Endodermal cell (in vitro differentiated cells): ENCODE results near the gene TRIM62. TPM values are rescaled to one million over a fixed set of nuclear protein-coding genes. Genes with fewer than 3 reads are reported as not detected.

ENCODE experiments used
- DNase-seq: peaks from one replicate; pipeline ENCODE4 v3.0.0-alpha.2; 2017
- H3K27ac ChIP-seq: 2 replicates; pipeline ENCODE4 v1.5.1; 2013; ENCODE audit warnings: mild to moderate bottlenecking, low read depth, low read length, moderate library complexity
- H3K27me3 ChIP-seq: 2 replicates; pipeline ENCODE4 v1.6.1; 2013; ENCODE audit warnings: mild to moderate bottlenecking, low read length, moderate library complexity; ENCODE audit not compliant: insufficient read depth, control insufficient read depth, poor library complexity, severe bottlenecking
- H3K36me3 ChIP-seq: 2 replicates; pipeline ENCODE4 v1.7.0; 2013; ENCODE audit warnings: mild to moderate bottlenecking, low read length, moderate library complexity; ENCODE audit not compliant: control insufficient read depth, insufficient read depth
- H3K4me1 ChIP-seq: one replicate; pipeline ENCODE4 v1.7.0; 2013; ENCODE audit warnings: low read length; ENCODE audit not compliant: control insufficient read depth, insufficient read depth
- H3K4me3 ChIP-seq: 2 replicates; pipeline ENCODE4 v1.5.1; 2013; ENCODE audit warnings: mild to moderate bottlenecking, low read length, moderate library complexity
- H3K9ac ChIP-seq: 2 replicates; pipeline ENCODE4 v1.6.1; 2013; ENCODE audit warnings: mild to moderate bottlenecking, low read length, moderate library complexity; ENCODE audit not compliant: poor library complexity, severe bottlenecking; ENCODE audit errors: extremely low read depth
- H3K9me3 ChIP-seq: 2 replicates; pipeline ENCODE4 v1.6.1; 2013; ENCODE audit warnings: mild to moderate bottlenecking, low read length, moderate library complexity; ENCODE audit not compliant: control insufficient read depth
- H3K27ac Mint-ChIP-seq: 2 replicates; pipeline ENCODE4 v1.8.0; 2020; ENCODE audit warnings: mixed read lengths
- H3K27me3 Mint-ChIP-seq: 2 replicates; pipeline ENCODE4 v1.8.0; 2021; ENCODE audit warnings: mild to moderate bottlenecking, mixed read lengths; ENCODE audit not compliant: insufficient read depth
- H3K36me3 Mint-ChIP-seq: 2 replicates; pipeline ENCODE4 v1.8.0; 2020; ENCODE audit warnings: low read depth, mixed read lengths
- H3K4me1 Mint-ChIP-seq: 2 replicates; pipeline ENCODE4 v1.8.0; 2020; ENCODE audit warnings: mixed read lengths
- H3K4me3 Mint-ChIP-seq: 2 replicates; pipeline ENCODE4 v1.8.0; 2020; ENCODE audit warnings: mild to moderate bottlenecking, moderate library complexity, mixed read lengths
- H3K9me3 Mint-ChIP-seq: 2 replicates; pipeline ENCODE4 v1.8.0; 2020; ENCODE audit warnings: mild to moderate bottlenecking, mixed read lengths
- CTCF ChIP-seq: fragments of 200-600 bp; sonication (generic); conservative IDR thresholded peaks from 2 replicates; pipeline ENCODE4 v1.5.0; 2021; ENCODE audit warnings: antibody characterized with exemption, mild to moderate bottlenecking
- WGBS, 2 experiments: methylation state at CpG; one replicate each; pipeline versions ENCODE4 v1.1.5 to v1.1.7; 2013; ENCODE audit warnings: missing lambda C conversion rate in 2 of 2, mixed read lengths in 1 of 2; ENCODE audit not compliant: insufficient coverage in 1 of 2, insufficient read length in 1 of 2; 5-methylcytosine and 5-hydroxymethylcytosine counted together
- total RNA-seq, 2 donors: library from RNA; stranded (reverse); fragmentation: NEBNext Ultra II Directional in 1 of 2; extraction: Animal tissue kit (Norgen Biotek cat#: 25700) in 1 of 2; gene quantifications; 2 replicates in 1 of 2; 3 replicates in 1 of 2; pipeline ENCODE4 v1.2.1, GENCODE V29; 2021

The TRIM62 gene
- total RNA-seq, 2 donors from 2014 or later = 5.1 to 6.0 TPM

- peaks cover 8% of the 10 kb centered on the region for H3K4me1 Mint-ChIP-seq
- Histone ChIP-seq H3K9me3 (no peaks in the 10 kb centered on the region), H3K9ac (no peak overlapping the region), H3K4me3 (no peak overlapping the region), H3K4me1 (no peaks in the 10 kb centered on the region), H3K27me3 (no peaks in the 10 kb centered on the region), H3K27ac (no peak overlapping the region), H3K36me3 (no peaks in the 10 kb centered on the region)
- no peak overlapping the region for H3K4me3 Mint-ChIP-seq
- peaks cover 3% of the 10 kb centered on the region for H3K36me3 Mint-ChIP-seq
- no peak for TF ChIP-seq CTCF
- no peaks in the 10 kb centered on the region for H3K27me3 Mint-ChIP-seq
- no peaks in the 10 kb centered on the region for H3K9me3 Mint-ChIP-seq
- 87 to 94% methylated on average over 2 of the region's 2 CpGs for WGBS, 2 experiments
- no peak overlapping the region for H3K27ac Mint-ChIP-seq
- DNase-seq = no peak
Observed at GRCh38 chr1:33143698-33144097, 38.1 kb downstream of the TRIM62 start.

GRCh38 chr1:33143176-33143575, 38.7 kb downstream of the TRIM62 start:
- WGBS, 2 experiments = 69 to 86% methylated on average over 3 to 4 of the region's 4 CpGs
- no peaks in the 10 kb centered on the region for H3K27me3 ChIP-seq
- H3K4me1 Mint-ChIP-seq = peaks cover 8% of the 10 kb centered on the region
- H3K36me3 ChIP-seq = no peaks in the 10 kb centered on the region
- H3K4me1 ChIP-seq = no peaks in the 10 kb centered on the region
- H3K27me3 Mint-ChIP-seq = no peaks in the 10 kb centered on the region
- no peak overlapping the region for H3K27ac Mint-ChIP-seq
- H3K27ac ChIP-seq = no peak overlapping the region
- H3K4me3 Mint-ChIP-seq = no peak overlapping the region
- no peaks in the 10 kb centered on the region for H3K9me3 ChIP-seq
- peaks cover 3% of the 10 kb centered on the region for H3K36me3 Mint-ChIP-seq
- DNase-seq = no peak
- no peak overlapping the region for H3K9ac ChIP-seq
- H3K4me3 ChIP-seq = no peak overlapping the region
- TF ChIP-seq CTCF = no peak
- H3K9me3 Mint-ChIP-seq = no peaks in the 10 kb centered on the region

- Mint-ChIP-seq H3K9me3 (no peaks in the 10 kb centered on the region), H3K27me3 (no peaks in the 10 kb centered on the region), H3K4me3 (no peak overlapping the region), H3K27ac (no peak overlapping the region), H3K4me1 (peaks cover 11% of the 10 kb centered on the region), H3K36me3 (peaks cover 3% of the 10 kb centered on the region)
- peak; percentile 34 for DNase-seq
- no peak overlapping the region for H3K4me3 ChIP-seq
- H3K9me3 ChIP-seq = no peaks in the 10 kb centered on the region
- H3K4me1 ChIP-seq = no peaks in the 10 kb centered on the region
- WGBS, 2 experiments = 92 to 94% methylated on average over 5 to 7 of the region's 7 CpGs
- no peaks in the 10 kb centered on the region for H3K27me3 ChIP-seq
- TF ChIP-seq CTCF = no peak
- H3K36me3 ChIP-seq = no peaks in the 10 kb centered on the region
- H3K9ac ChIP-seq = no peak overlapping the region
- H3K27ac ChIP-seq = no peak overlapping the region
Observed at GRCh38 chr1:33142483-33143064, 39.3 kb downstream of the TRIM62 start.
